ENCODE measurements around the gene ZNF831.

ZNF831 gene

DNA sequence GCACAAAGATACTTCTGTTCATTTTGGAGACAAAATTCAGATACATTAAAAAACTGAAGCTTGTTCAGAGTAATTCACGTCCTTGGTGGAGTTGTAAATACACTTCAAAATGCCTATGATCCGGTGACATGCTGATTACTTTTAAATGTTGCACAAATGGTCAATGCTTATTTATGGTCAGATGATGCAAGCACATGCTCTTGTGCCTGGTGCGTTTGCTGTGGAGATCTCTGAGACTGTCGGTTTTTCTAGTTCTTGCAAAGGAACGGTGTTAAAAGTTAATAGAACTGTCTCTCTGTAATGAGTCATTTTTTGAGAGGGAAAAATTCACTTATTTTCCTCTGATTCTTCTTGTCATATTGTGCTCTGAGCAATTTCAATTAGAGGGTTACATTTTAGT is 91.6 kb downstream of the ZNF831 start:
- no peak for DNase-seq

GRCh38 chr20:59258221-59258621 is 94.6 kb downstream of the ZNF831 start:
- DNase-seq = no peak

- no peak for DNase-seq
Measured at GRCh38 chr20:59259946-59260345, 96.3 kb downstream of the ZNF831 start.

GRCh38 chr20:59265298-59265697 is 101.7 kb downstream of the ZNF831 start:
- no peak for DNase-seq

- no peak for DNase-seq
Measured at GRCh38 chr20:59268870-59269269, 105.2 kb downstream of the ZNF831 start.

GRCh38 chr20:59269411-59270025 is 105.9 kb downstream of the ZNF831 start:
- no peak for DNase-seq

DNA sequence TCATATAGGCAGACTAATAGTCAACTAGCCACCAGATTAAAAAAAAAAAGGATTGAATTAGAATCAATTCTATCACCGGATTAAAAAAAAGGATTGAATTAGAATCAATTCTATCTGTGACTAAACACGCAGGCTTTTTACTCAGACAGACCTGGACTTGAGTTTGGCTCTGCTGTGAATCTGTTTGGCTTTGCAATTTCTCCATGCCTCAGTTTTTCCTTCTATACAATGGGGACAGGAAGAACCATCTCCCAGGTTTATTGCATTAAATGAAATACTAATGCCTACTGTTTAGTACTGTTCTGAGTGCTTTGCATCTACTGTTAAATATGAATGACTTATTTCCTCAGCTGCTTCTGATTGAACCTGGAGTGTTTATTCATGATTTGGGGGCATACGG is 106.8 kb downstream of the ZNF831 start:
- DNase-seq = no peak

DNA sequence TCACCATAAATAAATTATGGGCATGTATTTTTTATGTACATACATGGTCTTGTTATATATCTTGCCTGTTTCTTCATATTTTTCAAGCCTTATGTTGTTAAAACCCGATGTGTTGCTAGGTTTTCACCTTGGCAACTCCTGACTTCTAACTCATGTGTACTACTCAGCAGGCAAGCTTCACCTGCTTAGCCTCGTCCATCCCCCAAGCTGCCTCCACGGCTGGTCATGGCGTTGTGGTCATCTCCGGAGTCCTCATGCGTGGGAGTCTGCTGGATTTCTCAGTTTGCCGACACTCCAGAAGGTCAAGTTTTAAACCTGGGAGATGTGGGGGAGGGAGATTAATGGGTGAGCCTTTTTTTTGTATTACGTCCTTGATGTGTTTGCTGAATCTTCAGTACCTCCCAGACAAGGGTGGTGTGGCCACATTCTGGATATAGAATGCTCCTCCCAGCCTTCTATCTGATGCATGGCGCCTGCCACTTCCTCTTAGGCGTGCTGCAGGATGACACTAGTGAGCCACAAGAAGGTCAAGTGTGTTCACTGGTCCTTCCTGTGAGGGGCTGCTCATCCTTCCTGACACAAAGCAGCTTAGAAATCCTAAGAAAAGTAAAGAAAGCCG is 110.2 kb downstream of the ZNF831 start:
- no peak for DNase-seq

DNA sequence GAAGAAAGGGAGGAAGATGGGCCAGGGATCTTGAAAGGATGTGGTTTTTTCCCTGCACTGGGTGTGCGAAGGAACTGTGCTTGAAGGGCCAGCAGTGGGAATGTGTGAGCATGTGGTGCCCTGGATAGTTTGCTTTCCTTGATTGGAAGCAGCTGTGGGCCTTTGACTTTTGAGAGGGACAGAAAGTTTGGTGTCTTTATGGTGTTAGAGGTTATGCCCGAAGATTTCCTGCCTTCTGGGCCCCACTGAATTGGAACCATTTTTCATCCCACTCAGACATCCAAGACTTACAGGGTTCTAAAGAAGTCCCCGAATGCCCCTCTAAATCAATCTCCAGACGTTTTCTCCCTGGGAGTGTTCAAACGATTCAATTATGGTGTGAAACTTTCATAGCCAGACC is 113.3 kb downstream of the ZNF831 start:
- no peak for DNase-seq

DNA sequence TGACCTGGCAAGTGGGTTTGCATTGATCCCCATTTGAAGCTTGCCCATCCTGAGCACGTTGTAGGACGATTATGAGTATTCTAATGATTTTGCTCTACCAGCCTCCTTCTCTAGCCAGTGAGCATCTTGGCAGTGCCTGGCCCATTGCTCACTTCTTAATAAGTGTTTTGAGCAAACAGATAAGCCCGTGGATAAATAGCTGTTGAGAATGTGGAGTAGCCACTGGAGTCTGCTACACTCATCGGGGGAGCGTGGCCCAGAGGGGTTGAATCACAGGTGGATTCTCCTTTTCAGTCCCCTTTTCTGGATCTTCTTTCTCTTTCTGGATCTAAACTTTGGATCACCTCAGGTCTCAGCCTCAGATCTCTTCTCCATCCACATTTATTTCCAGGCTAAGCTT is 120.8 kb downstream of the ZNF831 start:
- DNase-seq = no peak

GRCh38 chr20:59289994-59290393 is 126.4 kb downstream of the ZNF831 start:
- DNase-seq = no peak

- no peak for DNase-seq
Measured at GRCh38 chr20:59291740-59292383, 128.2 kb downstream of the ZNF831 start.

- no peak for DNase-seq
Measured at GRCh38 chr20:59295531-59295930, 131.9 kb downstream of the ZNF831 start.

GRCh38 chr20:59297686-59298085 is 134.1 kb downstream of the ZNF831 start:
- DNase-seq = no peak

DNA sequence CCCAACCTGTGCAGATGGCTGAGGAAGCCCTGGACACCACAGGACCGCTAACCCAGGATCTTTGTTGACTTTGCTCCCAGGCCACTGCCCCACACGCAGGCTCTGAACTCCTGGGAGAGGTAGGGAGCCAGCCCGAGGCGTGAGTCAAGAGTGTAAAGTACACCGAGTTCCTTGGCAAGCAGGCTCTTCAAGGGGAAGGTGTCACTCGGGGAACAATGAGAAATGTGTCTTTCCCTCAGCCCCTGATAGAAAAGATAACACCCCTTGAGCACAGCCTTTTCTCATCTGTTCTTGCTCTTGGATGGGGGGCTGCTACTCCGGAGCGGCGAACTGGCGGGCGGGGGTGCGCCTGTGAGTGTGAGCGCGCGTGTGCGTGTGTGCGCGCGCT is 136.3 kb downstream of the ZNF831 start:
- no peak for DNase-seq

GRCh38 chr20:59300333-59301081 is 136.9 kb downstream of the ZNF831 start, which contains the start of gene EDN3:
Gene EDN3 (plus strand): TSS chr20:59300611. CDS start chr20:59300813, 202 bp downstream.
- DNase-seq = no peak

GRCh38 chr20:59301343-59302007 is 137.9 kb downstream of the ZNF831 start:
- no peak for DNase-seq

GRCh38 chr20:59305908-59306655 is 142.5 kb downstream of the ZNF831 start:
- DNase-seq = no peak

DNA sequence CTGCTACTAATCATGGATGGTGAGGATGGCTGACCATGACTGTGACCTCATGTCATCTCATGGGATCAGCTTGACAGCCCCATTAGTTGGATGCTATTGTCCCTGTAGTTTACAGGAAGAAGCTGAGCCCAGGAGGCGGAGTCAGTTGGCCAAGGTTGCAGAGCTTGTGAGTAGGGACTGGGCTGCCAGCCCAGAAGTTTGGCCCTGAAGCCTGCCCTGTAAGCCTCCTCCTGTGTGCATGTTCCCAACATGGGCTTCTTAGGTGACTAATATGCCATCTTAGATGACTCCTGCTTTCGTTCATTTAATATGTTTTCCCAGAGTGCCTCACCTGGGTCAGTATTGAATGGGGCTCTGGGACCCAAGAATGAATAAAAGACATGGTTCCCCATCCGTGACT is 143.6 kb downstream of the ZNF831 start:
- DNase-seq = no peak

All from NCI-H1436 (cell line).